HG03571 (cell line): ENCODE results near the gene ZNF503.

ENCODE experiments used
- ATAC-seq: cut with Tn5 transposase; IDR thresholded peaks from one replicate; pipeline ENCODE4 v1.9.1; 2021; ENCODE audit not compliant: unreplicated experiment

The ZNF503 gene

GRCh38 chr10:75407713-75408508 lies 6.3 kb upstream of the ZNF503 start:
- ATAC-seq, result no peak

GRCh38 chr10:75407224-75407712 lies 5.7 kb upstream of the ZNF503 start:
- no peak for ATAC-seq

- ATAC-seq, result no peak
These were observed 5.1 kb upstream of the ZNF503 start for GRCh38 chr10:75406462-75407223.

- no peak for ATAC-seq
These were observed 4.3 kb upstream of the ZNF503 start for GRCh38 chr10:75405598-75406461.

GRCh38 chr10:75404815-75405597 lies 3.4 kb upstream of the ZNF503 start:
- no peak for ATAC-seq

- no peak for ATAC-seq
These were observed 2.6 kb upstream of the ZNF503 start for GRCh38 chr10:75403939-75404814.

- no peak for ATAC-seq
These were observed 1.8 kb upstream of the ZNF503 start for GRCh38 chr10:75403144-75403938.

- no peak for ATAC-seq
These were observed 1.1 kb upstream of the ZNF503 start for GRCh38 chr10:75402486-75403143.

- peak; percentile 14 for ATAC-seq
These were observed 594 bp downstream of the ZNF503 start for GRCh38 chr10:75400771-75401568.

- ATAC-seq, result no peak
These were observed 1.3 kb downstream of the ZNF503 start for GRCh38 chr10:75400163-75400770.

GRCh38 chr10:75399461-75400162 lies 2.0 kb downstream of the ZNF503 start:
- ATAC-seq, result no peak

- ATAC-seq, result no peak
These were observed 2.7 kb downstream of the ZNF503 start for GRCh38 chr10:75398692-75399460.

- no peak for ATAC-seq
These were observed 3.3 kb downstream of the ZNF503 start for GRCh38 chr10:75398200-75398691.

GRCh38 chr10:75397496-75398199 lies 3.9 kb downstream of the ZNF503 start:
- no peak for ATAC-seq
